ENCODE data around the gene ASAP2.

Gene ASAP2

DNA sequence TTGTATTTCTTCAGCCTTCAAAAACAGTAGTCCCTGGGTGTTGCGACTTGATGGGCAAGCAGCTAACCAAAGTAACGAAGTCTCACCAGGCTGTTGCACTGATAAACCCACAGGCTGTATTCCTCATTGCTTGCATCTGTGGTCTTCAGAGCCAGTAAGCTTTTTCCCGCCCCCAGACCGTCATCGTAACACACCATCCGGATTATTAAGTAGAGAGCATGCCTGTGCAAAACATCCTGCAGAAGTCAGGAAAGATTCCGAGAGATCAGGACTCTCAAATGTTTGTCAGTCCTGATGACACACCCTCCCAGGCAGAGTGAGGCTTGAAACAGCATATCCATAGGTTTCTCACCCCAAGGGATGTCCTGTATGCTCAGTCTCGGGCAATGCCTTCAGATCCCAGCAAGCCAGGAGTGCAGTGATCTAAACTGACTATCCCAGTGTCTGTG lies 200.8 kb downstream of the ASAP2 start:
- Histone ChIP-seq H3K27me3 (replicated peaks) (no peaks in the 10 kb centered on the region), H3K4me3 (ENCODE audit: low read depth, low read length) (no peak overlapping the region), H3K27ac (no peak overlapping the region), H3K36me3 (replicated peaks) (peaks cover 59% of the 10 kb centered on the region)
- no peak for DNase-seq
- TF ChIP-seq, protein P1, sequence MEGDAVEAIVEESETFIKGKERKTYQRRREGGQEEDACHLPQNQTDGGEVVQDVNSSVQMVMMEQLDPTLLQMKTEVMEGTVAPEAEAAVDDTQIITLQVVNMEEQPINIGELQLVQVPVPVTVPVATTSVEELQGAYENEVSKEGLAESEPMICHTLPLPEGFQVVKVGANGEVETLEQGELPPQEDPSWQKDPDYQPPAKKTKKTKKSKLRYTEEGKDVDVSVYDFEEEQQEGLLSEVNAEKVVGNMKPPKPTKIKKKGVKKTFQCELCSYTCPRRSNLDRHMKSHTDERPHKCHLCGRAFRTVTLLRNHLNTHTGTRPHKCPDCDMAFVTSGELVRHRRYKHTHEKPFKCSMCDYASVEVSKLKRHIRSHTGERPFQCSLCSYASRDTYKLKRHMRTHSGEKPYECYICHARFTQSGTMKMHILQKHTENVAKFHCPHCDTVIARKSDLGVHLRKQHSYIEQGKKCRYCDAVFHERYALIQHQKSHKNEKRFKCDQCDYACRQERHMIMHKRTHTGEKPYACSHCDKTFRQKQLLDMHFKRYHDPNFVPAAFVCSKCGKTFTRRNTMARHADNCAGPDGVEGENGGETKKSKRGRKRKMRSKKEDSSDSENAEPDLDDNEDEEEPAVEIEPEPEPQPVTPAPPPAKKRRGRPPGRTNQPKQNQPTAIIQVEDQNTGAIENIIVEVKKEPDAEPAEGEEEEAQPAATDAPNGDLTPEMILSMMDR (IDR thresholded peaks at IDR 0.05; ENCODE audit: low read depth, low read length, missing control alignments): no peak
- in situ Hi-C loops (cut with HindIII; ENCODE audit: low pct_ligation_motif_present, low sequenced_read_pairs): no loop called here

GRCh38 chr2:9408641-9409151 lies 202.1 kb downstream of the ASAP2 start:
- TF ChIP-seq, protein P1 (IDR thresholded peaks at IDR 0.05; ENCODE audit: low read depth, low read length, missing control alignments): no peak
- no peaks in the 10 kb centered on the region for H3K27me3 ChIP-seq (replicated peaks)
- no peak overlapping the region for H3K4me3 ChIP-seq (ENCODE audit: low read depth, low read length)
- in situ Hi-C loops (cut with HindIII; ENCODE audit: low pct_ligation_motif_present, low sequenced_read_pairs): no loop called here
- DNase-seq: no peak
- no peak overlapping the region for H3K27ac ChIP-seq
- peaks cover 50% of the 10 kb centered on the region for H3K36me3 ChIP-seq (replicated peaks)

- Histone ChIP-seq H3K4me3 (ENCODE audit: low read depth, low read length) (no peak overlapping the region), H3K27me3 (replicated peaks) (no peaks in the 10 kb centered on the region), H3K36me3 (replicated peaks) (peaks cover 47% of the 10 kb centered on the region), H3K27ac (no peak overlapping the region)
- TF ChIP-seq, protein P1 (IDR thresholded peaks at IDR 0.05; ENCODE audit: low read depth, low read length, missing control alignments): no peak
- in situ Hi-C loops (cut with HindIII; ENCODE audit: low pct_ligation_motif_present, low sequenced_read_pairs): no loop called here
- DNase-seq: no peak
Measured at GRCh38 chr2:9410108-9410507, 203.5 kb downstream of the ASAP2 start.

GRCh38 chr2:9412781-9413180 lies 206.2 kb downstream of the ASAP2 start:
- TF ChIP-seq, protein P1 (IDR thresholded peaks at IDR 0.05; ENCODE audit: low read depth, low read length, missing control alignments): no peak
- Histone ChIP-seq H3K36me3 (replicated peaks) (peaks cover 35% of the 10 kb centered on the region), H3K27me3 (replicated peaks) (no peaks in the 10 kb centered on the region), H3K4me3 (ENCODE audit: low read depth, low read length) (no peak overlapping the region), H3K27ac (no peak overlapping the region)
- DNase-seq: no peak
- in situ Hi-C loops (cut with HindIII; ENCODE audit: low pct_ligation_motif_present, low sequenced_read_pairs): no loop called here

GRCh38 chr2:9415516-9416169 lies 209.0 kb downstream of the ASAP2 start:
- Histone ChIP-seq H3K27ac (no peak overlapping the region), H3K27me3 (replicated peaks) (no peaks in the 10 kb centered on the region), H3K36me3 (replicated peaks) (peaks cover 14% of the 10 kb centered on the region), H3K4me3 (ENCODE audit: low read depth, low read length) (no peak overlapping the region)
- no peak for DNase-seq
- TF ChIP-seq, protein P1 (IDR thresholded peaks at IDR 0.05; ENCODE audit: low read depth, low read length, missing control alignments): no peak
- in situ Hi-C loops (cut with HindIII; ENCODE audit: low pct_ligation_motif_present, low sequenced_read_pairs): no loop called here

Data from brain microvascular endothelial cell (primary cell).